HG03139 (cell line): Measurements from ENCODE around the gene RANBP9.
A peak's percentile ranks its signal among the peaks of the same experiment; 100 is the strongest.

Experiments
- ATAC-seq: cut with Tn5 transposase; IDR thresholded peaks from one replicate; pipeline ENCODE4 v1.9.1; 2021; ENCODE audit not compliant: unreplicated experiment

The RANBP9 gene

GRCh38 chr6:13711324-13711732, 307 bp downstream of the RANBP9 start:
- ATAC-seq: peak; percentile 54

- ATAC-seq: peak; percentile 3
Observed at GRCh38 chr6:13710552-13711323, 897 bp downstream of the RANBP9 start.

- ATAC-seq: no peak
Observed at GRCh38 chr6:13709689-13710551, 1.7 kb downstream of the RANBP9 start.

- ATAC-seq: no peak
Observed at GRCh38 chr6:13708736-13709135, 2.9 kb downstream of the RANBP9 start.

GRCh38 chr6:13703496-13703895, 8.1 kb downstream of the RANBP9 start:
- no peak for ATAC-seq

- ATAC-seq: no peak
Observed at GRCh38 chr6:13702809-13703302, 8.8 kb downstream of the RANBP9 start.

GRCh38 chr6:13700232-13700631, 11.4 kb downstream of the RANBP9 start:
- no peak for ATAC-seq

- ATAC-seq: no peak
Observed at GRCh38 chr6:13698715-13699114, 12.9 kb downstream of the RANBP9 start.

- ATAC-seq: no peak
Observed at GRCh38 chr6:13697857-13698256, 13.8 kb downstream of the RANBP9 start.

- ATAC-seq: no peak
Observed at GRCh38 chr6:13696226-13696625, 15.4 kb downstream of the RANBP9 start.

- ATAC-seq: no peak
Observed at GRCh38 chr6:13695252-13695651, 16.4 kb downstream of the RANBP9 start.

- no peak for ATAC-seq
Observed at GRCh38 chr6:13694562-13694961, 17.1 kb downstream of the RANBP9 start.

GRCh38 chr6:13689511-13690256, 22.0 kb downstream of the RANBP9 start:
- no peak for ATAC-seq

- no peak for ATAC-seq
Observed at GRCh38 chr6:13688692-13689196, 22.9 kb downstream of the RANBP9 start.

- ATAC-seq: no peak
Observed at GRCh38 chr6:13687917-13688351, 23.7 kb downstream of the RANBP9 start.

GRCh38 chr6:13684855-13685254, 26.8 kb downstream of the RANBP9 start:
- no peak for ATAC-seq

GRCh38 chr6:13683038-13683437, 28.6 kb downstream of the RANBP9 start:
- ATAC-seq: no peak

GRCh38 chr6:13682346-13682745, 29.3 kb downstream of the RANBP9 start:
- no peak for ATAC-seq

- no peak for ATAC-seq
Observed at GRCh38 chr6:13681305-13682061, 30.2 kb downstream of the RANBP9 start.

- no peak for ATAC-seq
Observed at GRCh38 chr6:13680448-13680968, 31.1 kb downstream of the RANBP9 start.
